HEK293T (cell line): ENCODE data around the gene SFI1.

ENCODE experiments used
- CTCF ChIA-PET: fragments of 350-600 bp; formaldehyde crosslinking; extraction: SDS; loops from one replicate; lab custom pipeline; 2021; ENCODE audit warnings: antibody characterized with exemption, inconsistent platforms; lab: Yijun Ruan, JAX
- POLR2A ChIA-PET: fragments of 350-600 bp; formaldehyde crosslinking; extraction: SDS; loops from one replicate; lab custom pipeline; 2020; ENCODE audit warnings: antibody characterized with exemption, inconsistent platforms; lab: Yijun Ruan, JAX
- DNase-seq: peaks from one replicate; pipeline ENCODE4 v3.0.0; 2012; ENCODE audit warnings: mixed read lengths; ENCODE audit errors: extremely low spot score
- ARNT ChIP-seq: fragments of 450-650 bp; IDR thresholded peaks from 2 replicates; pipeline ENCODE4 v1.6.1; 2017; ENCODE audit warnings: mild to moderate bottlenecking
- BHLHE40 ChIP-seq: fragments of 450-650 bp; IDR thresholded peaks from 2 replicates; pipeline ENCODE4 v1.6.1; 2016; ENCODE audit warnings: mild to moderate bottlenecking, moderate library complexity, borderline replicate concordance
- CTBP1 ChIP-seq: fragments of 450-650 bp; IDR thresholded peaks from 2 replicates; pipeline ENCODE4 v1.6.1; 2016; ENCODE audit warnings: borderline replicate concordance
- ELF4 ChIP-seq: fragments of 450-650 bp; IDR thresholded peaks from 2 replicates; pipeline ENCODE4 v1.6.1; 2017; ENCODE audit warnings: antibody characterized with exemption
- FOXA1 ChIP-seq: fragments of 450-650 bp; IDR thresholded peaks from 2 replicates; pipeline ENCODE4 v1.6.1; 2016; ENCODE audit warnings: mild to moderate bottlenecking
- FOXK2 ChIP-seq: fragments of 450-650 bp; IDR thresholded peaks from 2 replicates; pipeline ENCODE4 v1.6.1; 2016; ENCODE audit warnings: mild to moderate bottlenecking
- FOXM1 ChIP-seq: fragments of 450-650 bp; IDR thresholded peaks from 2 replicates; pipeline ENCODE4 v1.6.1; 2017; ENCODE audit warnings: mild to moderate bottlenecking, borderline replicate concordance
- HDGF ChIP-seq: fragments of 450-650 bp; IDR thresholded peaks from 2 replicates; pipeline ENCODE4 v1.6.1; 2017; ENCODE audit warnings: antibody characterized with exemption, borderline replicate concordance
- L3MBTL2 ChIP-seq: fragments of 450-650 bp; conservative IDR thresholded peaks from 2 replicates; pipeline ENCODE4 v1.6.1; 2016; ENCODE audit warnings: mild to moderate bottlenecking
- LEF1 ChIP-seq: fragments of 450-650 bp; IDR thresholded peaks from 2 replicates; pipeline ENCODE4 v1.6.1; 2017; ENCODE audit warnings: mild to moderate bottlenecking, borderline replicate concordance
- NFRKB ChIP-seq: fragments of 450-650 bp; IDR thresholded peaks from 2 replicates; pipeline ENCODE4 v1.6.1; 2016; ENCODE audit warnings: mild to moderate bottlenecking, moderate library complexity
- SP1 ChIP-seq: fragments of 450-650 bp; IDR thresholded peaks from 2 replicates; pipeline ENCODE4 v1.6.1; 2017
- SUZ12 ChIP-seq: fragments of 450-650 bp; IDR thresholded peaks from 2 replicates; pipeline ENCODE4 v1.6.1; 2016; ENCODE audit warnings: mild to moderate bottlenecking
- TARDBP ChIP-seq: fragments of 450-650 bp; IDR thresholded peaks from 2 replicates; pipeline ENCODE4 v1.6.1; 2016
- ZNF384 ChIP-seq: fragments of 450-650 bp; IDR thresholded peaks from 2 replicates; pipeline ENCODE4 v1.6.1; 2016
- TF ChIP-seq, protein P1 (sequence below): fragments of 450-650 bp; IDR thresholded peaks from 2 replicates; pipeline ENCODE4 v1.6.1; 2016

The SFI1 gene

DNA sequence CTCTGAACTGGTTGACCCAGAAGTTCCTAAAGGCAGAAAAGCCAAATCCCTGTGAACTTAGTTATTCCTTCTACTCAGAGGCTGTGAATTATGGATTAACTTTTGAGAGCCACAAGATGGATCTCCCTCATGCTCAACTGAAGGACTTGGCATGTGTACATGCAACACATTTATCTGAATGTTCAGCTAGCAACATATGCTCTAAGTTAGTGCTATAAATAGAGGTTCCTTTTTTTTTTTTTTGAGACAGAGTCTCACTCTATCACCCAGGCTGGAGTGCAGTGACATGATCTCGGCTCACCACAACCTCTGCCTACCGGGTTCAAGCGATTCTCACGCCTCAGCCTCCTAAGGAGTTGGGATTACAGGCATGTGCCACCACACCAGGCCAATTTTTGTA is 46.8 kb upstream of the SFI1 start:
- DNase-seq = no peak
- ChIA-PET CTCF (no interaction called here), POLR2A (no interaction called here)
- TF ChIP-seq FOXM1 (no peak), FOXA1 (no peak), TARDBP (no peak), NFRKB (no peak), ELF4 (no peak), SUZ12 (no peak), FOXK2 (no peak), L3MBTL2 (no peak), SP1 (no peak), CTBP1 (no peak), HDGF (no peak)

DNA sequence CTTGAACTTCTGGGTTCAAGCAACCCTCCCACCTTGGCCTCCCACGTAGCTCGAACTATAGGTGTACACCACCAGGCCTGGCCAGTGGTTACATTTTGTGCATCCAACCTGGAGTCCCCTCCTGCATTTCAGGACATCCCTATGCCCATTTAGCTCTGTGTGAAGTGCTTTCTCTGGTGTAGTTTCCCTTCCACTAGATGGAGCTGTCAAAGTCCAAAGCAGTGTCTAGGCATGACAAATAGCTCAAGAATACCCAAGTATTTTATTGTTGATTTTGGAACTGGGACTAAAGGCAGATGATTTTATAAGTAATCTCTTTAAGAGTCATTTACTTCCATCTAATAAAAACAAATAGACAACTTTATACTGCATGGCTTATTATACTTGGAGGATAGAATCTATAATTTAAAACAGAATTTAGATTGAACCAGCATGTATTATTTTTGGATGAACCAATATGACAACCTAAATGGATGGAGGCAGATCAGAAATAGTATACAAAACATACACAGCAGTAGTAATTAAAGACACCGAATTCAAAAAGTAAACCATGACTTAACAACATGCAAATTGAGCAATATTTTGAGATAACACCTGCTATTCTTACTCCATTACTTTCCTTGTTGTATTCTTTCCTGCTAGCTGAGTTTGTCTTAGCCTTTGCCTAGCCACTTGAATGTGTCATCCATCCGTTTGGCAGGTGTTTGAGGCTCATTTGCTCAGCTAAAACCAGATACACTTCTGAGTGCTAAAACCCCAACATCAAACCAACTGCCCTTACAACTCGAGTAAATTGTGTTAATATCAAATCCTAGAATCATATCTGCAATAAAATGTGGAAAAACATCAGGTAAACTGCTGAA is 44.4 kb upstream of the SFI1 start:
- no peak for TF ChIP-seq SP1
- TF ChIP-seq, protein P1, sequence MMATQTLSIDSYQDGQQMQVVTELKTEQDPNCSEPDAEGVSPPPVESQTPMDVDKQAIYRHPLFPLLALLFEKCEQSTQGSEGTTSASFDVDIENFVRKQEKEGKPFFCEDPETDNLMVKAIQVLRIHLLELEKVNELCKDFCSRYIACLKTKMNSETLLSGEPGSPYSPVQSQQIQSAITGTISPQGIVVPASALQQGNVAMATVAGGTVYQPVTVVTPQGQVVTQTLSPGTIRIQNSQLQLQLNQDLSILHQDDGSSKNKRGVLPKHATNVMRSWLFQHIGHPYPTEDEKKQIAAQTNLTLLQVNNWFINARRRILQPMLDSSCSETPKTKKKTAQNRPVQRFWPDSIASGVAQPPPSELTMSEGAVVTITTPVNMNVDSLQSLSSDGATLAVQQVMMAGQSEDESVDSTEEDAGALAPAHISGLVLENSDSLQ = 0 out of 2 replicates have a peak, but pooled peaks have one; percentile 18
- ChIA-PET CTCF (interaction anchor here (0.6 to 1.4 kb wide), 5 partner anchors 15 to 179 kb away, joined by 3 to 5 read pairs (median 3); no protein-coding TSS in a partner anchor), POLR2A (no interaction called here)
- peak; percentile 62 for DNase-seq

DNA sequence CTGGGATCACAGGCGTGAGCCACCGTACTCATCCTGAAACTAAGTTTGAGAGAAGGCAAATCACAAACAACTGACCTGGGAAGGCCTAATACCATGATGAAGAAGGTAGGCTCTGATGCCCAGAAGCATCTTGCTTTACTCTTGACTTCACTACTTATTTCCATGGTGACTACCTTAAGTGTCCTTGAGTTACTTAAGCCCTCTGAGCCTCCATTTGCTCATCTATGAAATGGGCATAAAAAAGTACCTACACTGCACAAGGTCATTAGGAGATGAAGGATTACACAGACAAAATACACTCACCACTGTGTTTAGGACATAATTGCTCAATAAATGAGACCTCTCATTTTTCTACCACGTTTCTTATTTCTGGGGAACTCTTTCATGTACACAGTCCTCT is 34.6 kb upstream of the SFI1 start:
- POLR2A ChIA-PET = no interaction called here
- TF ChIP-seq ZNF384 = no peak
- no peak for TF ChIP-seq HDGF
- TF ChIP-seq ELF4 = no peak
- TF ChIP-seq BHLHE40 = no peak
- no peak for TF ChIP-seq SUZ12
- no peak for TF ChIP-seq LEF1
- TF ChIP-seq SP1 = no peak
- no peak for TF ChIP-seq FOXK2
- TF ChIP-seq TARDBP = no peak
- no peak for TF ChIP-seq NFRKB
- TF ChIP-seq, protein P1 = no peak
- no peak for TF ChIP-seq CTBP1
- TF ChIP-seq FOXM1 = no peak
- TF ChIP-seq ARNT = no peak
- no peak for TF ChIP-seq FOXA1
- no peak for TF ChIP-seq L3MBTL2
- no peak for DNase-seq
- CTCF ChIA-PET = interaction anchor here (0.7 kb wide), 1 partner anchor 1484 kb away, joined by 4 read pairs; no protein-coding TSS in a partner anchor

DNA sequence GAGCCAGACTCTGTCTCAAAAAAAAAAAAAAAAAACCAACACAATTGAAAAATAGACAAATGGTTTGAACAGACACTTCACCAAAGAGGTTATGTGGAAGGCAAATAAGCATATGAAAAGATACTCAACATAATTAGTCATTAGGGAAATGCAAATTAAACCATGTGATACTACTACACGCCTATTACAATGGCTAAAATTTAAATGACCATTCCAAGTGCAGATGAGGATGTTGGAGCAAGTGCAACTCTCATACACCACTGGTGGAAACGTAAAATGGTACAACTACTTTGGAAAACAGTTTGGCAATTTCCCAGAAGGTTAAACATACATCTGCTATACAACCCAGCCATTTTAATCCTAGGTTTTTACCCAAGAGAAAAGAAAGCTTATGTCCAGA is 31.0 kb upstream of the SFI1 start:
- ChIA-PET POLR2A (no interaction called here), CTCF (no interaction called here)
- TF ChIP-seq SP1 = no peak
- no peak for TF ChIP-seq FOXM1
- TF ChIP-seq NFRKB = no peak
- no peak for TF ChIP-seq HDGF
- TF ChIP-seq TARDBP = no peak
- no peak for TF ChIP-seq FOXK2
- TF ChIP-seq L3MBTL2 = no peak
- TF ChIP-seq ARNT = no peak
- no peak for TF ChIP-seq CTBP1
- no peak for TF ChIP-seq ELF4
- TF ChIP-seq BHLHE40 = no peak
- TF ChIP-seq ZNF384 = no peak
- TF ChIP-seq FOXA1 = no peak
- no peak for TF ChIP-seq LEF1
- TF ChIP-seq, protein P1 = no peak
- TF ChIP-seq SUZ12 = no peak
- no peak for DNase-seq

DNA sequence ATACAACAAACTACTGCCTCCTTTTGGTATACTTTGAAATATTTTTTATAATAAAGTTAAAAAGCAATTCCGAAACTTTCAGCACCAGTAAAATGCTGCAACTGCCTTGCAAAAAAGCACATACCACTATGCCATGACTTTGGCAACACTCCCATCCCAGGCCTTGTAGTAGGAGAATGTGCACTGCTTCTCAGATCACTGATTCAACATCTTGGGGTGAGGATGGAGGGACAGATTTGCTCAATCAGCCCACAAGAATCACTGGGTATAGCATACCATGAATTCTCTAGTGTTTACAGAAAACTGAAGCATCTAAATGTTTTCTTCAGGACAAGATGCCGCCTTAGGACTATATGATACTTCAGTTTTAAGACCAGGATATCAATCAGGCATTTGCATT is 21.6 kb upstream of the SFI1 start:
- POLR2A ChIA-PET = interaction anchor here (1.0 kb wide), 1 partner anchor 75 kb away, joined by 3 read pairs; the partner anchor contains the start of gene DRG1
- TF ChIP-seq NFRKB = no peak
- TF ChIP-seq LEF1 = no peak
- no peak for TF ChIP-seq BHLHE40
- no peak for TF ChIP-seq ELF4
- no peak for TF ChIP-seq TARDBP
- no peak for TF ChIP-seq SUZ12
- TF ChIP-seq, protein P1 = no peak
- TF ChIP-seq L3MBTL2 = no peak
- TF ChIP-seq FOXA1 = no peak
- no peak for TF ChIP-seq ZNF384
- no peak for TF ChIP-seq FOXK2
- TF ChIP-seq ARNT = no peak
- no peak for DNase-seq
- CTCF ChIA-PET = no interaction called here

DNA sequence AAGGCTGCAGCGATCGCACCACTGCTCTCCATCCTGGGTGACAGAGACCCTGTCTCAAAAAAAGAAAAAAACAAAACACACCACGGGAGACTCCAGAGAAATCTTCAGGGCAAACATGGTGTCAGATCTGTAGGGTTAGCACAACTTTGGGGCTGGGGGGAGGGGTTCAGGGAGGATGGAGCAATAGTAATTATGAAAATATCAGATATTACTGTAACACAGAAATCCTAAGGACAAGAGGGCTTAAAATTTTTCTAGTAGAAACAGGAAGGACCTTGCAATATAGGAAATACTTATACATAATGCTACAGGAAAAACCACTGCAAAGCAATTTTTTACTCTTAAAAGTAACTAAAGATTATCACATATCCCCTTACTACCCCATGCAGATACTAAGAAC is 20.5 kb upstream of the SFI1 start:
- ChIA-PET CTCF (no interaction called here), POLR2A (no interaction called here)
- DNase-seq = no peak
- TF ChIP-seq SP1 (no peak), SUZ12 (no peak), FOXK2 (no peak), FOXA1 (no peak), ELF4 (no peak), ZNF384 (no peak), CTBP1 (no peak), TARDBP (no peak), L3MBTL2 (no peak), FOXM1 (no peak), NFRKB (no peak), LEF1 (no peak), ARNT (no peak), HDGF (no peak), BHLHE40 (no peak)
- TF ChIP-seq, protein P1 = no peak
